ENCODE measurements around the gene ANTKMT. TPM values are rescaled to one million over a fixed set of nuclear protein-coding genes. Genes with fewer than 3 reads are reported as not detected.

The ANTKMT gene
- total and polyA plus RNA-seq, 7 experiments from 2014 or later: 11.9 to 26.8 (median 14.7) TPM

DNA sequence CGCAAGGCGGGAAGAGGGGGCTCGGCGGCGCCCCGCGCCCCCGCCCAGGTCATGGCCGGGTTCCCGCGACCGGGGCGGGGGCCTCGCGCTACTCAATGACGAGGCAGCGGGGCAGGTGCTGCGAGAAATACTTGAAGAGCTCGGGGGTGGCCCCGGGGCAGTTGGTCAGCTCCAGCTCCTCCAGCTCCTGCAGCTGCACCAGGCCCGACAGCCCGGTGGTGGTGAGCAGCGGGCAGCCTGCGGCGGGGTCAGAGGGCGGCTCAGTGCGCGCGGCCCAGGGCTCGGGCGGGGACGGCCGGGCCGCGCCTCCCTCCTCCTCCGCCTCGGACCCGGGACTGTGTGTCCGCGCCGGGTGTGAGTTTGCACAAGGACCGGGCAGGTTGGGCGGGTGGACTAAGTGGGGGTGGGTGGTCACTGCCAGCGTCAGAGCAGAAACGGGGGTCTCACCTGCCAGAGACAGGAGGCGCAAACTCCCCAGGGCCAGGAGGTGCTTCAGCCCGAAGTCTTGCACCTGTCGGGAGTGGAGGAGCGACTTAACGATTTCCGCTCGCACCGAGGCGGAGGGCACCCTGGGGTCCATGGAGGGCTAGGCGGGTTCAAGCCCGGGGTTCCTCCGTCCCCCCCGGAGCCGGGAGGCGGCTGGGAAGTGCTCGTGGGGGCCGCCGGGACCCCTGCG lies 26.6 kb upstream of the ANTKMT start:
- H3K27ac ChIP-seq (ENCODE audit: low read depth, low read length): peak overlapping the region; percentile 54
- ATAC-seq (no peak), DNase-seq (peak in 1 of 9 donors; percentile 44)
- H3K9me3 Mint-ChIP-seq: peaks cover 0 to 2% (median 0%) of the 10 kb centered on the region in 11 donors
- peak overlapping the region; percentile 67 for H3K4me3 ChIP-seq (ENCODE audit: low read length)
- no peaks in the 10 kb centered on the region for H3K36me3 ChIP-seq (ENCODE audit: control insufficient read depth in 2 of 3, insufficient read depth in 3 of 3, low read length in 3 of 3)
- H3K4me1 ChIP-seq (ENCODE audit: control insufficient read depth in 2 of 2, insufficient read depth in 2 of 2, low read length in 2 of 2): peaks cover 16 to 21% of the 10 kb centered on the region in 2 donors
- POLR2A ChIA-PET: interaction anchor here (2.0 to 2.4 kb wide), 8 partner anchors 10 to 94 kb away, joined by 5 to 24 read pairs (median 12); partner anchors contain the start of genes CHTF18, CIAO3, JMJD8 and METTL26
- no peaks in the 10 kb centered on the region for H3K9me3 ChIP-seq (ENCODE audit: control insufficient read depth in 2 of 3, low read length in 3 of 3)
- CTCF ChIA-PET: no interaction called here
- peaks cover 4 to 43% (median 26%) of the 10 kb centered on the region in 7 donors for H3K4me1 Mint-ChIP-seq
- peaks cover 0 to 4% (median 0%) of the 10 kb centered on the region in 5 donors for H3K36me3 Mint-ChIP-seq
- intact Hi-C loops (cut with micrococcal nuclease): no loop called here
- H3K27me3 Mint-ChIP-seq: peaks cover 0 to 19% (median 0%) of the 10 kb centered on the region in 5 donors
- H3K27me3 ChIP-seq (ENCODE audit: control insufficient read depth in 2 of 2, insufficient read depth in 2 of 2, low read length in 2 of 2): no peaks in the 10 kb centered on the region
- peak overlapping the region in 1 of 9 donors; percentile 29 for H3K27ac Mint-ChIP-seq
- H3K4me3 Mint-ChIP-seq: peak overlapping the region; percentile 69 to 86 (median 80)

DNA sequence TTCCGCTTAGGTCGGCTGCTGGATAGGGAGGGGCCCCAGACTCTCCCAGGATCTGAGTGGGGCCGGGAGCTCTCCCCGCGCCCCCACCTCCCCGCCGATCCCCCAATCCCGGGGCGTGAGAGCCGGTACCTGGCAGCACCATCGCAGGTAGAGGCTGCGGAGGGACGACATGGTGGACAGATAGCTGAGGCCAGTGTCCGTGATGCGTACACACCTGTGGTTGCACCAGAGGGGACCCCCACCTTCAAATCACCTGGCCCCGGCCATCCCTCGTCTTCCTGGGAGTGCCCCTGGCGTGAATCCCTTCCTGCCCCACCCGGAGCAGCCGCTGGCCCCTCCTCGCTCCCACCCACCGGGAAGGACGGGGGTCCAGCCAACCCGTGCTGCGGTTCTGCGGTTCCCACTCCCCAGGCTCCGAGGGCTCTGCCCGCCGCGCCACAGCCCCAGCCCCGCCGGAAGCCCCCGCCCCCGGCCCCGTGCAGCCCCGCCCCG lies 26.0 kb upstream of the ANTKMT start:
- Mint-ChIP-seq H3K9me3 (peaks cover 0 to 2% (median 0%) of the 10 kb centered on the region in 11 donors), H3K27ac (peak overlapping the region in 2 of 9 donors; percentile 79 to 81), H3K4me1 (peaks cover 4 to 43% (median 24%) of the 10 kb centered on the region in 7 donors), H3K36me3 (peaks cover 0 to 4% (median 0%) of the 10 kb centered on the region in 5 donors), H3K4me3 (peak overlapping the region in 9 of 10 donors; percentile 3 to 86 (median 76)), H3K27me3 (peaks cover 0 to 19% (median 0%) of the 10 kb centered on the region in 5 donors)
- no peak for DNase-seq
- Histone ChIP-seq H3K4me3 (ENCODE audit: low read length) (peak overlapping the region; percentile 67), H3K9me3 (ENCODE audit: control insufficient read depth in 2 of 3, low read length in 3 of 3) (no peaks in the 10 kb centered on the region), H3K4me1 (ENCODE audit: control insufficient read depth in 2 of 2, insufficient read depth in 2 of 2, low read length in 2 of 2) (peaks cover 16 to 22% of the 10 kb centered on the region in 2 donors), H3K27me3 (ENCODE audit: control insufficient read depth in 2 of 2, insufficient read depth in 2 of 2, low read length in 2 of 2) (no peaks in the 10 kb centered on the region), H3K27ac (ENCODE audit: low read depth, low read length) (peak overlapping the region; percentile 54), H3K36me3 (ENCODE audit: control insufficient read depth in 2 of 3, insufficient read depth in 3 of 3, low read length in 3 of 3) (no peaks in the 10 kb centered on the region)
- no peak for ATAC-seq
- POLR2A ChIA-PET: interaction anchor here (0.6 to 2.4 kb wide), 23 partner anchors 8 to 1270 kb away, joined by 3 to 24 read pairs (median 7); partner anchors contain the start of genes ANTKMT, CCDC78, CHTF18 and CIAO3
- intact Hi-C loops (cut with micrococcal nuclease): loop anchor here (1.0 to 5.0 kb wide), 5 partner anchors 11 to 92 kb away; partner anchors contain the start of genes CHTF18 (in 1 of the 2), JMJD8 (in 1 of the 2), METRN (in 1 of the 2) and RHOT2 (in 1 of the 2)
- CTCF ChIA-PET: interaction anchor here (0.9 to 2.0 kb wide), 3 partner anchors 17 to 28 kb away, joined by 3 to 11 read pairs (median 4); no protein-coding TSS in a partner anchor

DNA sequence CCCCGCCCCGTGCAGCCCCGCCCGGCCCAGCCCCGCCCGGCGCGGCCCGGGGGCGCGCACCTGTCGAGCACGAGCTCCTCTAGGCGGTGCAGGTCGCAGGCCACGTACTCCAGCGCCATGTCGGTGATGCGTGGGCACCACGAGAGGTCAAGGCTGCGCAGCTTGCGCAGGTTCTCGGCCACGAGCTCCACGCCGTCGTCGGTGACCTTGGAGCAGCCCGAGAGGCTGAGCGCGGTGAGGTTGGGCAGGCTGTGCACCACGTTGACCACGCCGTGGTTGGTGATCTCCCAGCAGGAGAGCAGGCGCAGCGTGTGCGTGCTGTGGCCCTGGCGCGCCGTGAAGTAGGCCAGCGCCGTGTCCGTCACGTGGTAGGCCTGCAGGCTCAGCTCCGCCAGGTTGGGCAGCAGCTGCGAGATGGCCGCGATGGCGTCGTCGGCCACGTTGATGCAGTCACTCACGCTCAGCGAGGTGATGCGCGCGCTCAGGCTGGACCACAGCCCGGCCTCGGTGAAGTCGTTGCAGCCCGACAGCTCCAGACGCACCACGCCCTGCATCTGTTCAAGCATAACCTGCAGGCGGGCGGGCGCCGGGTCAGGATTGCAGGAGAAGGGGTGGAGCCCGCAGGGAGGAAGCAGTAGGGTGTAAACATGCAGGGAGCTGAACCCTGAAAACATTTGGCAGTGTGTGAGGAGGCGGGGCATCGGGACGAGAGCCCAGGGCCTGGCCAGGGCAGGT lies 25.4 kb upstream of the ANTKMT start:
- Mint-ChIP-seq H3K4me3 (peak overlapping the region; percentile 76 to 86 (median 84)), H3K36me3 (peaks cover 0 to 3% (median 0%) of the 10 kb centered on the region in 5 donors), H3K9me3 (peaks cover 0 to 2% (median 0%) of the 10 kb centered on the region in 11 donors), H3K27me3 (peaks cover 0 to 22% (median 0%) of the 10 kb centered on the region in 5 donors), H3K27ac (peak overlapping the region; percentile 20 to 86 (median 79)), H3K4me1 (peaks cover 4 to 40% (median 23%) of the 10 kb centered on the region in 7 donors)
- CTCF ChIA-PET: interaction anchor here (0.5 to 2.0 kb wide), 4 partner anchors 17 to 268 kb away, joined by 3 to 11 read pairs (median 4); no protein-coding TSS in a partner anchor
- H3K27me3 ChIP-seq (ENCODE audit: control insufficient read depth in 2 of 2, insufficient read depth in 2 of 2, low read length in 2 of 2): no peaks in the 10 kb centered on the region
- peak overlapping the region; percentile 91 for H3K4me3 ChIP-seq (ENCODE audit: low read length)
- no peaks in the 10 kb centered on the region for H3K9me3 ChIP-seq (ENCODE audit: control insufficient read depth in 2 of 3, low read length in 3 of 3)
- H3K4me1 ChIP-seq (ENCODE audit: control insufficient read depth in 2 of 2, insufficient read depth in 2 of 2, low read length in 2 of 2): peaks cover 22 to 26% of the 10 kb centered on the region in 2 donors
- H3K36me3 ChIP-seq (ENCODE audit: control insufficient read depth in 2 of 3, insufficient read depth in 3 of 3, low read length in 3 of 3): no peaks in the 10 kb centered on the region
- POLR2A ChIA-PET: interaction anchor here (0.6 to 2.4 kb wide), 32 partner anchors 8 to 1710 kb away, joined by 3 to 24 read pairs (median 5); partner anchors contain the start of genes ANTKMT, CCDC78, CHTF18 and CIAO3
- intact Hi-C loops (cut with micrococcal nuclease): loop anchor here (1.0 to 5.0 kb wide), 5 partner anchors 11 to 92 kb away; partner anchors contain the start of genes CHTF18 (in 1 of the 2), JMJD8 (in 1 of the 2), METRN (in 1 of the 2) and RHOT2 (in 1 of the 2)
- DNase-seq (peak; percentile 53 to 81 (median 74)), ATAC-seq (peak; percentile 90)
- H3K27ac ChIP-seq (ENCODE audit: low read depth, low read length): peak overlapping the region; percentile 54

DNA sequence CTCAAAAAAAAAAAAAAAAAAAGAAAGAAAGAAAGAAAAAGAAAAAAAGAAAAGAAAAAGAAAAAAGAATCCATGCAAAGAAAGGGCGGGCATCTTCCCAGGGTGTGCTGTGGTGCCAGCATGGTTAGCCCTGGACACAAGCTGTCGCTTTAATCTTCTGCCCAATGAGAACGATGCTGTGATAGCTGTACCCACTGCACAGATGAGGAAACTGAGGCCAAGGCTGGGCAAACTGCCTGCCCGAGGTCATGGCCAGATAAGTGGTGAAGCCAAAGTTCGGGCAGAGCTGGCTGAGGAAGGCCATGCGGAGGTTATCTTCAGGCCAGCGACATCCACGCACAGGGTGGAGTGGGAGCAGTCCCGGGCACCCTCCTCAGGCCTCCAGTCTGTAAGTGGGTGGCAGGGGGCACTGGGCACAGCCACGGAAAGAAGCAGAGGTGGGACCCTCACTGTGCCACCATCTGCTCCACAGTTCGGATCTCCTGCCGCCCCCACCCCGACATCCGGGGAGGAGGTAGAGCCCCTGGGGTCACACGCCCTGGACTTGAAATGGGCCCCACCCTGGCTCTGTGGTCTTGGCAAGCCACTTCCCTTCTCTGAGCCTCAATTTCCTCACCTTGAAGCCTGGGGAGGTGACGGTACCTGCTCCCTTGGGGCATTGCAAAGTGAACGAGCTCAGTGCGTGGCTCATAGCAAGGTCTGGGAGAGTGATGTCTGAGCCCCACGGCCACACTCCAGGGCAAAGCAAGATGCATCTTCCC lies 21.9 kb upstream of the ANTKMT start:
- peaks cover 4 to 27% (median 16%) of the 10 kb centered on the region in 7 donors for H3K4me1 Mint-ChIP-seq
- ChIA-PET CTCF (interaction anchor here (1.0 kb wide), 1 partner anchor 13 kb away, joined by 6 read pairs; no protein-coding TSS in a partner anchor), POLR2A (interaction anchor here (1.3 kb wide), 1 partner anchor 10 kb away, joined by 8 read pairs; the partner anchor contains the start of gene WDR24)
- Histone ChIP-seq H3K4me1 (ENCODE audit: control insufficient read depth in 2 of 2, insufficient read depth in 2 of 2, low read length in 2 of 2) (peaks cover 26 to 30% of the 10 kb centered on the region in 2 donors), H3K36me3 (ENCODE audit: control insufficient read depth in 2 of 3, insufficient read depth in 3 of 3, low read length in 3 of 3) (no peaks in the 10 kb centered on the region), H3K9me3 (ENCODE audit: control insufficient read depth in 2 of 3, low read length in 3 of 3) (no peaks in the 10 kb centered on the region), H3K27ac (ENCODE audit: low read depth, low read length) (no peak overlapping the region), H3K27me3 (ENCODE audit: control insufficient read depth in 2 of 2, insufficient read depth in 2 of 2, low read length in 2 of 2) (peaks cover 0 to 8% of the 10 kb centered on the region in 2 donors), H3K4me3 (ENCODE audit: low read length) (no peak overlapping the region)
- ATAC-seq (no peak), DNase-seq (no peak)
- peak overlapping the region in 5 of 10 donors; percentile 10 to 52 (median 46) for H3K4me3 Mint-ChIP-seq
- no peaks in the 10 kb centered on the region for H3K36me3 Mint-ChIP-seq
- H3K27ac Mint-ChIP-seq: peak overlapping the region in 1 of 9 donors; percentile 59
- intact Hi-C loops (cut with micrococcal nuclease): loop anchor here in 1 of 2 donors (5.0 kb wide), 1 partner anchor 88 kb away; the partner anchor contains the start of genes CHTF18 and RPUSD1
- H3K9me3 Mint-ChIP-seq: no peaks in the 10 kb centered on the region
- H3K27me3 Mint-ChIP-seq: peaks cover 10 to 35% (median 12%) of the 10 kb centered on the region in 5 donors

DNA sequence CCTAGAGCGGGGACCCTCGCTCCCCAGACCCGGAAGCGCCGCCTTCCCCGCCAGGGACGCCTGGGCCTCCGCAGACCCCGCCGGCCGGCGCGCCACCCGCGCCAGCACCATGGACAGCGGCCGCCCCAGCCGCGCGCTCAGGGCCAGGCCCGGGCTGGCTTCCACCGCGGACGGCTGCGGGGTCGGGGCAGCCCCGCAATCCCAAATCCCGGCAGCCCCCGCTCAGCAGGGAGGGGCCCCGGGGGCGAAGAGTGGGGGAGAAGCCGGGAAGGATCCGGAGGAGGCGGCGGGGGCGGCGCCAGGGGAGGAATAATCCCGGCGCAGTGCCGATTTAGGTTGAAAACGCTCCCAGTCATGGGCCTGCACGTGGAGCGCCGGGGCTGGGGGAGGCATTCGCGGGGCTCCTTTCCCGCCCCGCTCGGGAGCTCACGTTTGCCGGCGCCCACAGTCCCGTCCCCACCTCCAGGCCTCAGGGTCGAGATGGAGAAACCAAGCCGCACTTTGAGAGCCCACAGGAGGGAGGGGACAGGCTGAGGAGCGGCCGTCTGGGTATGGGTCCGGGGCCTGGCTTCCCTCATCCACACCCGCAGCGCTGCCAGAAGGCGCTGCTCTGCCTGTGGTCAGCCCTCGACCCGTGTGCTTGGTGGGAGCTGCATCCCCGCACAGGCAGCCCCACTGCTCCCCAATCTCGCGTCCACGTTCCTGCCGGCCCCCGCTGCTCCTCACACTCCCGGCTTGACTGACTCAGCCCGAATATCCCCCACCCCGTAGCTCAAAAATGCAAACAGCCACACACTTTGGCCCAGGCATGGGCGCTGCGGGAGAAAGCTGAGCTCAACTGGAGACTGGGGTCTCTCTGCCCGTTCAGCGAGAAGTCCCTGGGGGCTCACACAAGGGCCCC lies 20.0 kb upstream of the ANTKMT start:
- Histone ChIP-seq H3K27me3 (ENCODE audit: control insufficient read depth in 2 of 2, insufficient read depth in 2 of 2, low read length in 2 of 2) (peaks cover 0 to 13% of the 10 kb centered on the region in 2 donors), H3K4me3 (ENCODE audit: low read length) (no peak overlapping the region), H3K4me1 (ENCODE audit: control insufficient read depth in 2 of 2, insufficient read depth in 2 of 2, low read length in 2 of 2) (peaks cover 23 to 24% of the 10 kb centered on the region in 2 donors), H3K27ac (ENCODE audit: low read depth, low read length) (no peak overlapping the region), H3K9me3 (ENCODE audit: control insufficient read depth in 2 of 3, low read length in 3 of 3) (no peaks in the 10 kb centered on the region), H3K36me3 (ENCODE audit: control insufficient read depth in 2 of 3, insufficient read depth in 3 of 3, low read length in 3 of 3) (no peaks in the 10 kb centered on the region)
- ChIA-PET POLR2A (interaction anchor here (1.3 kb wide), 2 partner anchors 15 to 21 kb away, joined by 3 to 4 read pairs; partner anchors contain the start of gene STUB1), CTCF (interaction anchor here (1.4 to 2.0 kb wide), 2 partner anchors 10 to 11 kb away, joined by 5 read pairs; no protein-coding TSS in a partner anchor)
- peak; percentile 77 for ATAC-seq
- peak overlapping the region in 1 of 10 donors; percentile 28 for H3K4me3 Mint-ChIP-seq
- peak in 7 of 9 donors; percentile 48 to 78 (median 62) for DNase-seq
- intact Hi-C loops (cut with micrococcal nuclease): loop anchor here in 1 of 2 donors (5.0 kb wide), 1 partner anchor 486 kb away; no protein-coding TSS in a partner anchor
- peaks cover 10 to 37% (median 12%) of the 10 kb centered on the region in 5 donors for H3K27me3 Mint-ChIP-seq
- peaks cover 4 to 20% (median 9%) of the 10 kb centered on the region in 7 donors for H3K4me1 Mint-ChIP-seq
- no peaks in the 10 kb centered on the region for H3K9me3 Mint-ChIP-seq
- H3K27ac Mint-ChIP-seq: no peak overlapping the region
- no peaks in the 10 kb centered on the region for H3K36me3 Mint-ChIP-seq

Measured in naive thymus-derived CD4-positive, alpha-beta T cell (primary cell).